Measurements from ENCODE around the gene WDR59.

Gene WDR59

GRCh38 chr16:74888232-74888862 lies 96.6 kb downstream of the WDR59 start:
- Histone ChIP-seq H3K4me2 (peak overlapping the region in 7 of 11 experiments; percentile 0 to 40 (median 16); a peak in 6 of 22 replicates), H3K9ac (no peak overlapping the region), H3K27ac (no peak overlapping the region; a peak in 1 of 22 replicates), H3K27me3 (no peaks in the 10 kb centered on the region), H3K4me1 (peaks cover 0 to 11% (median 6%) of the 10 kb centered on the region in 10 experiments; a peak in 13 of 20 replicates), H4K20me1 (no peaks in the 10 kb centered on the region), H3K36me3 (peaks cover 93 to 100% (median 99%) of the 10 kb centered on the region in 11 experiments), H3K4me3 (no peak overlapping the region), H3K9me3 (replicated peaks in 1 of 11) (no peaks in the 10 kb centered on the region)
- TF ChIP-seq Cebpa-rat (IDR thresholded peaks at IDR 0.05) = no peak

GRCh38 chr16:74887084-74887483 lies 97.8 kb downstream of the WDR59 start:
- H3K27me3 ChIP-seq = no peaks in the 10 kb centered on the region
- H3K4me2 ChIP-seq = no peak overlapping the region
- H3K4me1 ChIP-seq = peaks cover 0 to 11% (median 6%) of the 10 kb centered on the region in 10 experiments; a peak in 13 of 20 replicates
- H3K36me3 ChIP-seq = peaks cover 91 to 100% (median 98%) of the 10 kb centered on the region in 11 experiments
- H4K20me1 ChIP-seq = no peaks in the 10 kb centered on the region
- no peaks in the 10 kb centered on the region for H3K9me3 ChIP-seq (replicated peaks in 1 of 11)
- no peak for TF ChIP-seq Cebpa-rat (IDR thresholded peaks at IDR 0.05)
- H3K9ac ChIP-seq = no peak overlapping the region
- no peak overlapping the region for H3K27ac ChIP-seq
- H3K4me3 ChIP-seq = no peak overlapping the region

- H3K36me3 ChIP-seq = peaks cover 62 to 98% (median 79%) of the 10 kb centered on the region in 11 experiments
- no peak overlapping the region for H3K9ac ChIP-seq
- no peak overlapping the region for H3K27ac ChIP-seq
- H4K20me1 ChIP-seq = peaks cover 0 to 7% (median 0%) of the 10 kb centered on the region in 11 experiments; a peak in 3 of 22 replicates
- no peaks in the 10 kb centered on the region for H3K27me3 ChIP-seq
- no peak overlapping the region for H3K4me2 ChIP-seq
- H3K4me1 ChIP-seq = peaks cover 0 to 15% (median 11%) of the 10 kb centered on the region in 10 experiments; a peak in 12 of 20 replicates
- H3K9me3 ChIP-seq (replicated peaks in 1 of 11) = no peaks in the 10 kb centered on the region
- TF ChIP-seq Cebpa-rat (IDR thresholded peaks at IDR 0.05) = 0 out of 22 replicates have a peak, but pooled peaks of 1 of the 11 experiments have one; percentile 11
- H3K4me3 ChIP-seq = no peak overlapping the region
Observed at GRCh38 chr16:74877706-74878105, 107.2 kb downstream of the WDR59 start.

- no peak for TF ChIP-seq Cebpa-rat (IDR thresholded peaks at IDR 0.05)
- H3K9ac ChIP-seq = no peak overlapping the region
- H3K4me2 ChIP-seq = peak overlapping the region in 2 of 11 experiments; percentile 36 to 50; a peak in 3 of 22 replicates
- peaks cover 0 to 7% (median 0%) of the 10 kb centered on the region in 11 experiments; a peak in 3 of 22 replicates for H4K20me1 ChIP-seq
- no peaks in the 10 kb centered on the region for H3K27me3 ChIP-seq
- H3K27ac ChIP-seq = no peak overlapping the region; a peak in 1 of 22 replicates
- H3K36me3 ChIP-seq = peaks cover 41 to 89% (median 68%) of the 10 kb centered on the region in 11 experiments
- no peaks in the 10 kb centered on the region for H3K9me3 ChIP-seq (replicated peaks in 1 of 11)
- peaks cover 0 to 15% (median 11%) of the 10 kb centered on the region in 10 experiments; a peak in 12 of 20 replicates for H3K4me1 ChIP-seq
- H3K4me3 ChIP-seq = no peak overlapping the region
Observed at GRCh38 chr16:74874912-74875546, 109.9 kb downstream of the WDR59 start.

GRCh38 chr16:74874123-74874522 lies 110.8 kb downstream of the WDR59 start:
- no peaks in the 10 kb centered on the region for H3K27me3 ChIP-seq
- no peak overlapping the region for H3K9ac ChIP-seq
- no peak overlapping the region for H3K4me3 ChIP-seq
- peaks cover 0 to 7% (median 0%) of the 10 kb centered on the region in 11 experiments; a peak in 3 of 22 replicates for H4K20me1 ChIP-seq
- no peak overlapping the region; a peak in 1 of 22 replicates for H3K27ac ChIP-seq
- H3K4me1 ChIP-seq = peaks cover 1 to 19% (median 15%) of the 10 kb centered on the region in 10 experiments
- H3K9me3 ChIP-seq (replicated peaks in 1 of 11) = no peaks in the 10 kb centered on the region
- peak overlapping the region in 3 of 11 experiments; percentile 12 to 50 (median 36); a peak in 4 of 22 replicates for H3K4me2 ChIP-seq
- no peak for TF ChIP-seq Cebpa-rat (IDR thresholded peaks at IDR 0.05)
- peaks cover 34 to 80% (median 68%) of the 10 kb centered on the region in 11 experiments for H3K36me3 ChIP-seq

- H4K20me1 ChIP-seq = peaks cover 0 to 7% (median 0%) of the 10 kb centered on the region in 11 experiments; a peak in 3 of 22 replicates
- no peak overlapping the region for H3K4me3 ChIP-seq
- H3K36me3 ChIP-seq = peaks cover 23 to 62% (median 55%) of the 10 kb centered on the region in 11 experiments
- H3K9me3 ChIP-seq (replicated peaks in 1 of 11) = peaks cover 0 to 4% (median 0%) of the 10 kb centered on the region in 11 experiments; a peak in 1 of 22 replicates
- H3K9ac ChIP-seq = no peak overlapping the region
- peaks cover 17 to 38% (median 31%) of the 10 kb centered on the region in 10 experiments for H3K4me1 ChIP-seq
- no peaks in the 10 kb centered on the region for H3K27me3 ChIP-seq
- H3K4me2 ChIP-seq = no peak overlapping the region
- TF ChIP-seq Cebpa-rat (IDR thresholded peaks at IDR 0.05) = 0 out of 22 replicates have a peak, but pooled peaks of 1 of the 11 experiments have one; percentile 32
- no peak overlapping the region for H3K27ac ChIP-seq
Observed at GRCh38 chr16:74872302-74872701, 112.6 kb downstream of the WDR59 start.

GRCh38 chr16:74871608-74872007 lies 113.3 kb downstream of the WDR59 start:
- H3K27ac ChIP-seq = no peak overlapping the region
- no peak for TF ChIP-seq Cebpa-rat (IDR thresholded peaks at IDR 0.05)
- no peaks in the 10 kb centered on the region for H3K27me3 ChIP-seq
- H3K4me3 ChIP-seq = no peak overlapping the region
- no peak overlapping the region for H3K4me2 ChIP-seq
- peaks cover 19 to 55% (median 48%) of the 10 kb centered on the region in 11 experiments for H3K36me3 ChIP-seq
- H4K20me1 ChIP-seq = peaks cover 0 to 7% (median 0%) of the 10 kb centered on the region in 11 experiments; a peak in 3 of 22 replicates
- H3K9ac ChIP-seq = no peak overlapping the region
- peaks cover 17 to 39% (median 31%) of the 10 kb centered on the region in 10 experiments for H3K4me1 ChIP-seq
- peaks cover 0 to 5% (median 0%) of the 10 kb centered on the region in 11 experiments; a peak in 1 of 22 replicates for H3K9me3 ChIP-seq (replicated peaks in 1 of 11)

GRCh38 chr16:74868501-74868900 lies 116.4 kb downstream of the WDR59 start:
- no peaks in the 10 kb centered on the region for H3K27me3 ChIP-seq
- H3K9me3 ChIP-seq (replicated peaks in 1 of 11) = peaks cover 0 to 5% (median 0%) of the 10 kb centered on the region in 11 experiments; a peak in 1 of 22 replicates
- TF ChIP-seq Cebpa-rat (IDR thresholded peaks at IDR 0.05) = no peak
- H3K9ac ChIP-seq = 0 out of 22 replicates have a peak overlapping the region, but pooled peaks of 1 of the 11 experiments have one; percentile 1
- H3K4me1 ChIP-seq = peaks cover 19 to 39% (median 28%) of the 10 kb centered on the region in 10 experiments
- peak overlapping the region in 7 of 11 experiments; percentile 25 to 56 (median 38); a peak in 9 of 22 replicates for H3K27ac ChIP-seq
- peak overlapping the region; percentile 44 to 73 (median 68) for H3K4me2 ChIP-seq
- no peaks in the 10 kb centered on the region for H4K20me1 ChIP-seq
- H3K36me3 ChIP-seq = peaks cover 3 to 27% (median 22%) of the 10 kb centered on the region in 11 experiments; a peak in 19 of 22 replicates
- no peak overlapping the region for H3K4me3 ChIP-seq
